ENCODE data around the gene MT1X.
"Not testable (repeated sequence)": the region's sequence is repeated elsewhere in the genome, so short reads cannot be mapped to it uniquely, and the experiment has no call there.

Gene MT1X

GRCh38 chr16:56653218-56653617 is 29.1 kb upstream of the MT1X start:
- no peak for DNase-seq (ENCODE audit: low read depth)
- TF ChIP-seq CTCF (IDR thresholded peaks at IDR 0.05; ENCODE audit: insufficient read depth, low read depth, low read length, missing control alignments) = no peak
- no peak overlapping the region for H3K4me3 ChIP-seq (ENCODE audit: low read length)

DNA sequence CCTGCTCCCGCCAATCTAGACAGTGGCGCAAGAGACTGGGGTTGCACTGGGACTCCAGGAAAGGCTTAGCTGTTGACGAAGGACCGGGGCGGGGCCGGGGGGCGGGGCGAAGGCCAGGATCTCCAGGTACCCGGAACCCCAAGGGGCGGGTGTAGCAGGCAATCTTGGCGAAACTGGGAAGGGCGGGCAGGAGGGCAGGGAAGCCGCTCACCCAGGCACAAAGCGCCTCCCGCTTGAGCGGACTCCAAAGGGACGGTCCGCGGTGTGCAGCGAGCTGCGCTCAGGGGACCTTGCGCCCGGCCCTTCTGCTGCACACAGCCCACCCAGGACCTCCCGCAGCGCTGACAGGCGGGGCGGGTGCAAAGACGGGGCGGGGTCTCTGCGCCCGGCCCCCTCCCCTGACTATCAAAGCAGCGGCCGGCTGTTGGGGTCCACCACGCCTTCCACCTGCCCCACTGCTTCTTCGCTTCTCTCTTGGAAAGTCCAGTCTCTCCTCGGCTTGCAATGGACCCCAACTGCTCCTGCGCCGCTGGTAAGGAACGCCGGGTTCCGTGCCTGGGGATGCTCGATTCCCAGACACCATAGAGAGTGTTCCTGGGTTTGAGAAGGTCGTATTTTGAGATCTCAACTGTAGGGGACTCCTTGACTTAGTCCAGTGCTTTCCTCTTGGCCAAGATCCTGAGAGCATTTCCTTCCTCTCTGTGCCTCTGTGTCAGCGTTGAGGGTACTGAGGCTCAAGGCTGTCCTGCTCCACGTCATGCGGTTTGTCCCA is 24.5 kb upstream of the MT1X start, which contains the start of gene MT1F:
TSS of gene MT1F (plus strand) at position 405 of the 772 bp plus-strand sequence. CDS start at position 505, 100 bp downstream.
- H3K4me3 ChIP-seq (ENCODE audit: low read length) = peak within 1 kb of the TSS; percentile 43
- DNase-seq (ENCODE audit: low read depth) = peak; percentile 91
- no peak for TF ChIP-seq CTCF (IDR thresholded peaks at IDR 0.05; ENCODE audit: insufficient read depth, low read depth, low read length, missing control alignments)

DNA sequence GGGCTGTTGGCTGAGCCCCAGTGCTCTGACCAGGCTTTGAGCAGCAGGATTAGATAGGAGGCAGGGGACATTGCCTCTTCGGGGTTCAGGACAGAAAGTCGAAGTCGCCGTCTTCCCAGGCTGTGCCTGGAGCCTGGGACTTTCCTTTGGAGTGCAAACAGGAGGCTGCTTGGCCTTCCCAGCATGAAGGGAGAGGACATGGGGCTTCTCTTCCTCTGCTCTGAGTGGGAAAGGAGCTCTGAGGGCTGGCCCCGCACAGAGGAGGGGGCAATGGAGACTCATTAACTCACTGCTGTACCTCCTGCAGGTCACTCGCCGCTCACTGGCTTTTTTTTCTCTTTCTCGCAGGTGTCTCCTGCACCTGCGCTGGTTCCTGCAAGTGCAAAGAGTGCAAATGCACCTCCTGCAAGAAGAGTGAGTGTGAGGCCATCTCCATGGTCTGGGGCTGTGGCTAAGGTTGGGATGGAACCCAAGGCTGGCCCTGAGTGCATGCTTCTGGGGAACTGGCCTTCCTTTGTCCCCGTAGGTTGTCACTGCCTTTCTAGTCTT is 23.9 kb upstream of the MT1X start:
- peak overlapping the region; percentile 43 for H3K4me3 ChIP-seq (ENCODE audit: low read length)
- TF ChIP-seq CTCF (IDR thresholded peaks at IDR 0.05; ENCODE audit: insufficient read depth, low read depth, low read length, missing control alignments) = no peak
- DNase-seq (ENCODE audit: low read depth) = no peak

DNA sequence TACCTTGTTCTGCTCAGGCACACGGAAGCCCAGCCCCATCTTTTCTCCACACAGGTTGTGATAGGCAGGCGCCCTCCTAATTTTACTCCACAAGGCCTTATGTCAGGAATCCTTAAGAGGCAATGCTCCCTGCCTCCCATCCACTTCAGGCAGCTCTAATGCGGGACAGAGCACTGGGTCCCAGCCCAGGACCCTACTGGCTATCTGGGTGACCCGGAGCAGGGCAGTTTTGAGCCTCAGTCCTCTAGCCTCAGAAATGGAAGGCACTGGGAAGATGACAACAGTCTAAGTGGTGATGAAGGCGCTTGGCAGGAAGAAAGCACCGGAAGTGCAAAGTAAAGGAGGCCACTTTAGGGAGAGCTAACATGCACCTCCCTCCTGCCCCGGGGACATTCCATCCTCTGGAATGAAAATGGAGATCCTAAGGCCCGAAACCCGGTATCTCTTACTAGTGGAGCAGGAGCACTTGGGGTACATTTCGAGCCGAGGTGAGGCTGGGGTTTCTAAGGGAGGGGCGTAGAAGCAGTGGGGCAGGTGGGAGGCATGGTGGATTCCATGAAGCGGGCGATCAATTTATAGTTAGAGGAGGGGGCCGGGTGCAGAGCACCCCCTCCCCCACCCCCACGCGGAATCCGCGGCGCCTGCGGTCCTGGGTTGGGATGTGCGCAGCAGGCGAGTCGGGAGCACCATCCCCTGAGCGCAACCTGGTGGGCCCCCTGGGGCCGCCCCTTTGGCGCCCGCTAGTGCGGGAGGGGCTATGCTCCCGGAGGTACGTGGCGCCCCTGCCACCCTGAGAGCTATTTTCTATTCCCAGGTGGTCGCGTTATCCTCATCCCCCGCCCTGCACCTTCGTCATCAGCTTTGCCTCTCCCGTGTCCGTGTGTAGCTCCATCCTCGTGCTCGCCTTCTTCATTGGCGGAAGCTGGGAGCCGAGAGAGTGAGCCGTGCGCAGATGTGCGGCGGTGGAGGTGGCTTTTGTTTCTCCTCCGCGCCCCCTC is 19.6 kb upstream of the MT1X start:
- no peak for TF ChIP-seq CTCF (IDR thresholded peaks at IDR 0.05; ENCODE audit: insufficient read depth, low read depth, low read length, missing control alignments)
- H3K4me3 ChIP-seq (ENCODE audit: low read length) = no peak overlapping the region
- no peak for DNase-seq (ENCODE audit: low read depth)

GRCh38 chr16:56664506-56664905 is 17.8 kb upstream of the MT1X start:
- no peak for TF ChIP-seq CTCF (IDR thresholded peaks at IDR 0.05; ENCODE audit: insufficient read depth, low read depth, low read length, missing control alignments)
- no peak for DNase-seq (ENCODE audit: low read depth)
- H3K4me3 ChIP-seq (ENCODE audit: low read length) = no peak overlapping the region

- not testable (repeated sequence) for H3K4me3 ChIP-seq (ENCODE audit: low read length); DNase-seq (ENCODE audit: low read depth)
Observed at GRCh38 chr16:56665286-56666261, 16.7 kb upstream of the MT1X start.
